Gastrocnemius medialis (tissue), 4 donors: Measurements from ENCODE around the gene STK11IP.

Experiments used
- POLR2A ChIP-seq, 2 donors: fragments of 450-650 bp; IDR thresholded peaks; one replicate each; pipeline ENCODE4 v1.6.1; 2017; ENCODE audit warnings: antibody characterized with exemption in 2 of 2, mild to moderate bottlenecking in 2 of 2, moderate library complexity in 2 of 2
- TF ChIP-seq, protein P1 (sequence below), 5 experiments: fragments of 450-650 bp in 3 of 5; fragments of 200-600 bp in 2 of 5; sonication (generic) in 2 of 5; IDR thresholded peaks in 4 of 5; conservative IDR thresholded peaks in 1 of 5; 1 replicate in 4 of 5; 2 replicates in 1 of 5; pipeline ENCODE4 v1.5.1; 2016 to 2019; ENCODE audit warnings: antibody characterized with exemption in 5 of 5, mild to moderate bottlenecking in 3 of 5, moderate library complexity in 3 of 5

DNA sequence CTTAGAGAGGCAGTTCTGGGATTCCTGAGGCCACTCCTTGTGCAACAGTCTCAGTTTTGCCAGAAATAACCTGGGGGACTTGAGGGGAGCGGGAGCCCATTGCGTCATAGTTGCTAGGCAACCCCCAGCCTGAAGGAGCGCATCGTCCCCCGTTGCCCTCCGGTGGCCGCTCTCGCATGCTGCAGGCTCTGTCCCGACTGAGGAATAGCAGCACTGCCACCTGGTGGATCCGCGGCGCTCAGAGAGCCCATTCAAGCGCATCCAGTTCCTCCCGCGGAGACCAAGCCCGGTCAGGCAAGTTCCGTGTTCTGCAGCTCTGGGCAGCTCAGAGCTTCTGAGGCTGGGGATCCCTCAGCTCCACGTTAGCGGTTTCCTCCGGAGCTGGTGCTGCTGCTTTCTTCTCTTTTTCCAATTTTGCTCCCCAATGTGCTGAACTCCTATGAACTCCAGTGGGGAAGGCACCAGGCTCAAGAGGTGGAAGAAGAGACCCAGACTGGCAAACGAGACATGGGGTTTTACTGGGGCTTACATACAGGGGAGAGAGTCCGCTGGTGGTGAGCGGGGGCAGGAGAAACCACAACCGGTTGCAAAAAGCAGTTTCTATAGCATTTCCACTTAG, 44.9 kb downstream of the STK11IP start:
- TF ChIP-seq, protein P1, sequence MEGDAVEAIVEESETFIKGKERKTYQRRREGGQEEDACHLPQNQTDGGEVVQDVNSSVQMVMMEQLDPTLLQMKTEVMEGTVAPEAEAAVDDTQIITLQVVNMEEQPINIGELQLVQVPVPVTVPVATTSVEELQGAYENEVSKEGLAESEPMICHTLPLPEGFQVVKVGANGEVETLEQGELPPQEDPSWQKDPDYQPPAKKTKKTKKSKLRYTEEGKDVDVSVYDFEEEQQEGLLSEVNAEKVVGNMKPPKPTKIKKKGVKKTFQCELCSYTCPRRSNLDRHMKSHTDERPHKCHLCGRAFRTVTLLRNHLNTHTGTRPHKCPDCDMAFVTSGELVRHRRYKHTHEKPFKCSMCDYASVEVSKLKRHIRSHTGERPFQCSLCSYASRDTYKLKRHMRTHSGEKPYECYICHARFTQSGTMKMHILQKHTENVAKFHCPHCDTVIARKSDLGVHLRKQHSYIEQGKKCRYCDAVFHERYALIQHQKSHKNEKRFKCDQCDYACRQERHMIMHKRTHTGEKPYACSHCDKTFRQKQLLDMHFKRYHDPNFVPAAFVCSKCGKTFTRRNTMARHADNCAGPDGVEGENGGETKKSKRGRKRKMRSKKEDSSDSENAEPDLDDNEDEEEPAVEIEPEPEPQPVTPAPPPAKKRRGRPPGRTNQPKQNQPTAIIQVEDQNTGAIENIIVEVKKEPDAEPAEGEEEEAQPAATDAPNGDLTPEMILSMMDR (IDR thresholded peaks at IDR 0.05 in 4 of 5, conservative IDR thresholded peaks at IDR 0.05 in 1 of 5) = peak; percentile 96 to 100 (median 99)
- TF ChIP-seq POLR2A (IDR thresholded peaks at IDR 0.05) = no peak
